ENCODE data around the gene CCL1. TPM values are rescaled to one million over a fixed set of nuclear protein-coding genes. Genes with fewer than 3 reads are reported as not detected.

CCL1 gene
- total RNA-seq, 1 experiment from 2014 or later, result not detected

DNA sequence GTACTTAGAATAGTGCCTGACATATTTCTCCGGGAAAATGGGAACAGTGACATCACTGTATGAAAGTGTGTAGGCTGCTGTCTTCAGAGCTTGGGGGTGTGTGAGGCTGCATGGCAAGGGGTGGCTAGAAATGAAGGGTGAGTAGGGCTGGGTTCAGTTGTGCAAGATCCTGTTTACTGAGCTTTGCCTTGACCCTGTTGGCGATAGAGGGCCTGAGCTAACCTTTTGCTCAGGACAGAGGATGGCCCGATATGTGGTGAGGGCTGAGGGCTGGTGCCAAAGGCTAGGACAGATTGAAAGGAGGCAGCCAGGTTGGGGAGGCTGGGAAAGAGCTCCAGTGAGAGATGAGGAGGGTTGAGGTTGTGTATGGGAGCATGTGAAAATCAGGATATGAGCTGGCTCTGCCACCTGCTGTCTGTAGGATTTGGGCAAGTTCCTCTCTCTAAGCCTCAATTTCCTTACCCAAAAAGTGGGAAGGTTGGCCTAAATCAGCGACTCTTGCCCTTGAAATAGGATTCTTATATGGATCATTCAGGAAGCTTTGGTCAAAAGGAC lies 6.0 kb upstream of the CCL1 start:
- Histone ChIP-seq H3K4me1 (ENCODE audit: insufficient read depth, low read length) (no peaks in the 10 kb centered on the region), H3K4me2 (ENCODE audit: insufficient read depth, insufficient read length, low read length) (no peak overlapping the region), H3K27me3 (ENCODE audit: insufficient read depth, low read length) (no peaks in the 10 kb centered on the region), H2AK5ac (ENCODE audit: insufficient read length, low read length) (no peak overlapping the region), H2BK12ac (ENCODE audit: insufficient read length, low read depth, low read length) (no peak overlapping the region), H2BK20ac (ENCODE audit: low read depth, low read length, poor library complexity, severe bottlenecking) (no peak overlapping the region), H3K79me2 (ENCODE audit: insufficient read depth, low read length) (no peaks in the 10 kb centered on the region), H3K18ac (ENCODE audit: insufficient read length, low read depth, low read length) (no peak overlapping the region), H3T11ph (ENCODE audit: low read length) (no peak overlapping the region), H3K27ac (ENCODE audit: insufficient read length, low read depth, low read length) (no peak overlapping the region), H4K5ac (ENCODE audit: insufficient read length, low read depth, low read length) (no peak overlapping the region), H3K9me3 (ENCODE audit: control insufficient read depth, low read depth, low read length) (no peaks in the 10 kb centered on the region), H3K14ac (ENCODE audit: insufficient read depth, low read length) (no peak overlapping the region), H4K91ac (ENCODE audit: insufficient read length, low read depth, low read length) (no peak overlapping the region), H3K4ac (ENCODE audit: low read depth, low read length) (no peak overlapping the region), H2BK15ac (ENCODE audit: low read depth, low read length) (no peak overlapping the region), H3K23ac (ENCODE audit: insufficient read length, low read depth, low read length) (no peak overlapping the region), H3K56ac (ENCODE audit: insufficient read length, low read depth, low read length) (no peak overlapping the region), H3K79me1 (ENCODE audit: insufficient read depth, low read depth, low read length, poor library complexity, severe bottlenecking) (no peaks in the 10 kb centered on the region), H4K8ac (replicated peaks; ENCODE audit: insufficient read length, low read depth, low read length) (no peak overlapping the region), H2BK120ac (ENCODE audit: low read depth, low read length, poor library complexity, severe bottlenecking) (no peak overlapping the region), H3K9ac (ENCODE audit: extremely low read depth, insufficient read length, low read length) (no peak overlapping the region), H2AFZ (ENCODE audit: low read length) (no peak overlapping the region), H3K23me2 (ENCODE audit: insufficient read length, low read depth, low read length, poor library complexity, severe bottlenecking) (no peaks in the 10 kb centered on the region), H4K20me1 (ENCODE audit: control insufficient read depth, insufficient read depth, insufficient read length) (no peaks in the 10 kb centered on the region), H2BK5ac (ENCODE audit: insufficient read length, low read length) (no peak overlapping the region)
- Mint-ChIP-seq H3K4me3 (no peak overlapping the region), H3K36me3 (ENCODE audit: insufficient read depth in 1 of 3, low read depth in 3 of 3) (no peaks in the 10 kb centered on the region), H3K27me3 (ENCODE audit: low read depth) (peaks cover 6% of the 10 kb centered on the region; the same call in 1 of the 2 replicates), H3K4me1 (peaks cover 8 to 18% of the 10 kb centered on the region in 2 experiments; a peak in 3 of 4 replicates), H3K27ac (no peak overlapping the region), H3K9me3 (no peaks in the 10 kb centered on the region)
- WGBS (ENCODE audit: extremely low coverage, insufficient read length, low lambda C conversion rate), result no CpG with 5 or more reads among the region's 4 CpGs
- TF ChIP-seq, protein P1, sequence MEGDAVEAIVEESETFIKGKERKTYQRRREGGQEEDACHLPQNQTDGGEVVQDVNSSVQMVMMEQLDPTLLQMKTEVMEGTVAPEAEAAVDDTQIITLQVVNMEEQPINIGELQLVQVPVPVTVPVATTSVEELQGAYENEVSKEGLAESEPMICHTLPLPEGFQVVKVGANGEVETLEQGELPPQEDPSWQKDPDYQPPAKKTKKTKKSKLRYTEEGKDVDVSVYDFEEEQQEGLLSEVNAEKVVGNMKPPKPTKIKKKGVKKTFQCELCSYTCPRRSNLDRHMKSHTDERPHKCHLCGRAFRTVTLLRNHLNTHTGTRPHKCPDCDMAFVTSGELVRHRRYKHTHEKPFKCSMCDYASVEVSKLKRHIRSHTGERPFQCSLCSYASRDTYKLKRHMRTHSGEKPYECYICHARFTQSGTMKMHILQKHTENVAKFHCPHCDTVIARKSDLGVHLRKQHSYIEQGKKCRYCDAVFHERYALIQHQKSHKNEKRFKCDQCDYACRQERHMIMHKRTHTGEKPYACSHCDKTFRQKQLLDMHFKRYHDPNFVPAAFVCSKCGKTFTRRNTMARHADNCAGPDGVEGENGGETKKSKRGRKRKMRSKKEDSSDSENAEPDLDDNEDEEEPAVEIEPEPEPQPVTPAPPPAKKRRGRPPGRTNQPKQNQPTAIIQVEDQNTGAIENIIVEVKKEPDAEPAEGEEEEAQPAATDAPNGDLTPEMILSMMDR (conservative IDR thresholded peaks at IDR 0.05), result no peak
- peak; percentile 12 for DNase-seq

All from H9 (cell line).